Hepatocyte (in vitro differentiated cells): ENCODE measurements around the gene RPP21.

Source experiments
- EZH2 ChIP-seq: fragments of 200-600 bp; sonication (generic); IDR thresholded peaks from 2 replicates; pipeline ENCODE4 v1.6.1; 2016; ENCODE audit warnings: antibody characterized with exemption, mild to moderate bottlenecking, borderline replicate concordance
- EZH2phosphoT487 ChIP-seq: fragments of 200-600 bp; sonication (generic); IDR thresholded peaks from one replicate; pipeline ENCODE4 v1.6.1; 2018; ENCODE audit warnings: antibody characterized with exemption, mild to moderate bottlenecking, low read depth, moderate library complexity; ENCODE audit not compliant: unreplicated experiment, severe bottlenecking
- TF ChIP-seq, protein P1 (sequence below): fragments of 200-600 bp; sonication (generic); IDR thresholded peaks from 2 replicates; pipeline ENCODE4 v1.5.1; 2016; ENCODE audit warnings: antibody characterized with exemption, mild to moderate bottlenecking; ENCODE audit not compliant: poor library complexity

DNA sequence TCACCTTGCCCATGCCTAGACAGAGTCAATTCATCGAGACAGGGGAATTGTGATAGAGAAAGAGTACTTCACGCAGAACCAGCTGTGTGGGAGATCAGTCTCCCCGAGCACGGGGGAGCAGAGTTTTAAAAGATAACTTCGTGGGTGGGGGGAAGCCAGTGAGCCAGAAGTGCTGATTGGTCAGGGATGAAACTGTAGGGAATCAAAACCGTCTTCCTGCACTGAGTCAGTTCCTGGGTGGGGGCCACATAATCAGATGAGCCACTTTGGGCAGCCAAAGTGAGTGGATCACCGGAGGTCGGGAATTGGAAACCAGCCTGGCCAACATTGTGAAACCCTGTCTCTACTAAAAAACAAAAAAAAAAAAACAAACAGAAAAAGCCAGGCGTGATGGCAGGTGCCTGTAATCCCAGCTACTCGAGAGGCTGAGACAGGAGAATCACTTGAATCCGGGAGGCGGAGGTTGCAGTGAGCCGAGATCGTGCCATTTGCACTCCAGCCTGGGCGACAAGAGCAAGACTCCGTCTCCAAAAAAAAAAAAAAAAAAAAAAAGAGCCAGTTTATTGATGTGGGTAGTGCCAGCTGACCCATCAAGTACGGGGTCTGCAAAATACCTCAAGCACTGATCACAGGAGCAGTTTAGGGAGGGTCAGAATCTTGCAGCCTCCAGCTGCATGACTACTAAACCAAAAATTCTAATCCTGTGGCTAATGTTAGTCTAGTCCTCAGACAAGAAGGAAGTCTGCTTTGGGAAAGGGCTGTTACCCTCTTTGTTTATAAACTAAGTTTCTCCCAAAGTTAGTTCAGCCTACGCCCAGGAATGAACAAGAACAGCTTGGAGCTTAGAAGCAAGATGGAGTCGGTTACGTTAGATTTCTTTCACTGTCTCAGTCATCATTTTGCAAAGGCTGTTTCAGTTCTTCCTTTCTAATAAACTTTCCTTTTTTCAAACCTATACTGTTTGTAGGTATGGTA is 22.1 kb upstream of the RPP21 start:
- TF ChIP-seq EZH2 (no peak), EZH2phosphoT487 (no peak)
- TF ChIP-seq, protein P1, sequence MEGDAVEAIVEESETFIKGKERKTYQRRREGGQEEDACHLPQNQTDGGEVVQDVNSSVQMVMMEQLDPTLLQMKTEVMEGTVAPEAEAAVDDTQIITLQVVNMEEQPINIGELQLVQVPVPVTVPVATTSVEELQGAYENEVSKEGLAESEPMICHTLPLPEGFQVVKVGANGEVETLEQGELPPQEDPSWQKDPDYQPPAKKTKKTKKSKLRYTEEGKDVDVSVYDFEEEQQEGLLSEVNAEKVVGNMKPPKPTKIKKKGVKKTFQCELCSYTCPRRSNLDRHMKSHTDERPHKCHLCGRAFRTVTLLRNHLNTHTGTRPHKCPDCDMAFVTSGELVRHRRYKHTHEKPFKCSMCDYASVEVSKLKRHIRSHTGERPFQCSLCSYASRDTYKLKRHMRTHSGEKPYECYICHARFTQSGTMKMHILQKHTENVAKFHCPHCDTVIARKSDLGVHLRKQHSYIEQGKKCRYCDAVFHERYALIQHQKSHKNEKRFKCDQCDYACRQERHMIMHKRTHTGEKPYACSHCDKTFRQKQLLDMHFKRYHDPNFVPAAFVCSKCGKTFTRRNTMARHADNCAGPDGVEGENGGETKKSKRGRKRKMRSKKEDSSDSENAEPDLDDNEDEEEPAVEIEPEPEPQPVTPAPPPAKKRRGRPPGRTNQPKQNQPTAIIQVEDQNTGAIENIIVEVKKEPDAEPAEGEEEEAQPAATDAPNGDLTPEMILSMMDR: no peak
